Esophagus muscularis mucosa (tissue), 4 donors: ENCODE measurements around the gene MATK.

ENCODE experiments used
- EP300 ChIP-seq: sonication (generic); formaldehyde crosslinking; IDR thresholded peaks from one replicate; pipeline ENCODE4 v1.6.1; 2017; ENCODE audit warnings: antibody characterized with exemption
- POLR2A ChIP-seq: fragments of 450-650 bp; IDR thresholded peaks from one replicate; pipeline ENCODE4 v1.6.1; 2017; ENCODE audit warnings: antibody characterized with exemption, moderate library complexity, mild to moderate bottlenecking, low read depth
- POLR2AphosphoS5 ChIP-seq, 2 donors: sonication (generic); formaldehyde crosslinking; IDR thresholded peaks; one replicate each; pipeline ENCODE4 v1.6.1; 2017; ENCODE audit warnings: antibody characterized with exemption in 2 of 2
- TF ChIP-seq, protein P1 (sequence below), 3 experiments: fragments of 200-600 bp in 2 of 3; fragments of 450-650 bp in 1 of 3; sonication (generic) in 2 of 3; IDR thresholded peaks; one replicate each; pipeline ENCODE4 v1.5.1; 2017 to 2019; ENCODE audit warnings: antibody characterized with exemption in 3 of 3, mild to moderate bottlenecking in 2 of 3, moderate library complexity in 1 of 3

DNA sequence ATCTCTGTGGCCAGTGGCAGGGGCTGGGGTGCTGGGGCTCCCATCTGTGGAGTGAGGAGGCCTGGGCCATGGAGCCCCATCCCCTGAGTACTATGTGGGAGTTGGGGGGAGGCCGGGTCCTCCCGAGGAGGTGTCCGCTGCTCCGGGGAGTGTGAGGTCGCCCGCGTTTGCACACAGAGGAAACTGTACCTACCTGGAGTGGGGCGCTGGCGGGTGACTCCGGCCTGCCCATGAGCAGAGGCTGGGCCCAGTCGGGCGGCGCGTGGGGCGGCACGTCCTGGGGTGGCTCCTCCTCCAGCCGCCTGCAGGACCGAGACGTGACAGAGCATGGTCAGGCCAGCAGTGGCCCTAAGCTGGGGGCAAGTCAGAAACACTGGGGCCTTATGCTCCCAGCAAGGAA, 33.8 kb upstream of the MATK start:
- TF ChIP-seq EP300 = no peak
- TF ChIP-seq POLR2AphosphoS5 (IDR thresholded peaks at IDR 0.05) = no peak
- TF ChIP-seq, protein P1, sequence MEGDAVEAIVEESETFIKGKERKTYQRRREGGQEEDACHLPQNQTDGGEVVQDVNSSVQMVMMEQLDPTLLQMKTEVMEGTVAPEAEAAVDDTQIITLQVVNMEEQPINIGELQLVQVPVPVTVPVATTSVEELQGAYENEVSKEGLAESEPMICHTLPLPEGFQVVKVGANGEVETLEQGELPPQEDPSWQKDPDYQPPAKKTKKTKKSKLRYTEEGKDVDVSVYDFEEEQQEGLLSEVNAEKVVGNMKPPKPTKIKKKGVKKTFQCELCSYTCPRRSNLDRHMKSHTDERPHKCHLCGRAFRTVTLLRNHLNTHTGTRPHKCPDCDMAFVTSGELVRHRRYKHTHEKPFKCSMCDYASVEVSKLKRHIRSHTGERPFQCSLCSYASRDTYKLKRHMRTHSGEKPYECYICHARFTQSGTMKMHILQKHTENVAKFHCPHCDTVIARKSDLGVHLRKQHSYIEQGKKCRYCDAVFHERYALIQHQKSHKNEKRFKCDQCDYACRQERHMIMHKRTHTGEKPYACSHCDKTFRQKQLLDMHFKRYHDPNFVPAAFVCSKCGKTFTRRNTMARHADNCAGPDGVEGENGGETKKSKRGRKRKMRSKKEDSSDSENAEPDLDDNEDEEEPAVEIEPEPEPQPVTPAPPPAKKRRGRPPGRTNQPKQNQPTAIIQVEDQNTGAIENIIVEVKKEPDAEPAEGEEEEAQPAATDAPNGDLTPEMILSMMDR (IDR thresholded peaks at IDR 0.05) = no peak
- TF ChIP-seq POLR2A = no peak
